ENCODE measurements around the gene SSNA1.
A peak's percentile ranks its signal among the peaks of the same experiment; 100 is the strongest.

SSNA1 gene

GRCh38 chr9:137160716-137161557, 27.5 kb upstream of the SSNA1 start:
- TF ChIP-seq CTCF (conservative IDR thresholded peaks at IDR 0.05; ENCODE audit: control insufficient read depth, insufficient read depth, low read depth, low read length), result no peak
- no peak overlapping the region for H3K4me3 ChIP-seq (ENCODE audit: control insufficient read depth, low read depth, low read length)
- no peak for DNase-seq (ENCODE audit: low read depth)

- no peak for DNase-seq (ENCODE audit: low read depth)
- no peak for TF ChIP-seq CTCF (conservative IDR thresholded peaks at IDR 0.05; ENCODE audit: control insufficient read depth, insufficient read depth, low read depth, low read length)
- H3K4me3 ChIP-seq (ENCODE audit: control insufficient read depth, low read depth, low read length), result no peak overlapping the region
Measured at GRCh38 chr9:137161558-137162486, 26.7 kb upstream of the SSNA1 start.

GRCh38 chr9:137162505-137163364, 25.7 kb upstream of the SSNA1 start:
- H3K4me3 ChIP-seq (ENCODE audit: control insufficient read depth, low read depth, low read length), result no peak overlapping the region
- peak; percentile 12 for DNase-seq (ENCODE audit: low read depth)
- TF ChIP-seq CTCF (conservative IDR thresholded peaks at IDR 0.05; ENCODE audit: control insufficient read depth, insufficient read depth, low read depth, low read length), result no peak

GRCh38 chr9:137163365-137163715, 25.1 kb upstream of the SSNA1 start:
- H3K4me3 ChIP-seq (ENCODE audit: control insufficient read depth, low read depth, low read length), result no peak overlapping the region
- no peak for TF ChIP-seq CTCF (conservative IDR thresholded peaks at IDR 0.05; ENCODE audit: control insufficient read depth, insufficient read depth, low read depth, low read length)
- no peak for DNase-seq (ENCODE audit: low read depth)

GRCh38 chr9:137163805-137164204, 24.7 kb upstream of the SSNA1 start:
- no peak for DNase-seq (ENCODE audit: low read depth)
- TF ChIP-seq CTCF (conservative IDR thresholded peaks at IDR 0.05; ENCODE audit: control insufficient read depth, insufficient read depth, low read depth, low read length), result no peak
- H3K4me3 ChIP-seq (ENCODE audit: control insufficient read depth, low read depth, low read length), result no peak overlapping the region

Measured in fibroblast of mammary gland (primary cell).